Glutamatergic neuron (in vitro differentiated cells): ENCODE results near the gene NFXL1. TPM values are rescaled to one million over a fixed set of nuclear protein-coding genes. Genes with fewer than 3 reads are reported as not detected.
A peak's percentile ranks its signal among the peaks of the same experiment; 100 is the strongest.

Experiments
- DNase-seq: peaks from one replicate; pipeline ENCODE4 v3.0.0; 2022
- H3K27ac Mint-ChIP-seq: one replicate; pipeline ENCODE4 v1.8.0; 2020; ENCODE audit warnings: mild to moderate bottlenecking, mixed read lengths, inconsistent platforms; ENCODE audit not compliant: unreplicated experiment
- H3K27me3 Mint-ChIP-seq: one replicate; pipeline ENCODE4 v1.8.0; 2020; ENCODE audit warnings: mild to moderate bottlenecking, moderate library complexity, mixed read lengths, inconsistent platforms; ENCODE audit not compliant: unreplicated experiment
- H3K36me3 Mint-ChIP-seq: one replicate; pipeline ENCODE4 v1.8.0; 2020; ENCODE audit warnings: mild to moderate bottlenecking, mixed read lengths, inconsistent platforms; ENCODE audit not compliant: unreplicated experiment
- H3K4me1 Mint-ChIP-seq: one replicate; pipeline ENCODE4 v1.8.0; 2020; ENCODE audit warnings: mild to moderate bottlenecking, low read depth, mixed read lengths, inconsistent platforms; ENCODE audit not compliant: unreplicated experiment
- H3K4me3 Mint-ChIP-seq: one replicate; pipeline ENCODE4 v1.8.0; 2020; ENCODE audit warnings: mild to moderate bottlenecking, mixed read lengths, inconsistent platforms; ENCODE audit not compliant: unreplicated experiment
- H3K9me3 Mint-ChIP-seq: one replicate; pipeline ENCODE4 v1.8.0; 2020; ENCODE audit warnings: mild to moderate bottlenecking, moderate library complexity, mixed read lengths, inconsistent platforms; ENCODE audit not compliant: unreplicated experiment
- total RNA-seq: library from RNA; stranded (reverse); fragmentation: NEBNext Ultra II Directional; extraction: Animal tissue kit (Norgen Biotek cat#: 25700); gene quantifications from one replicate; pipeline ENCODE4 v1.2.1, GENCODE V29; 2021; ENCODE audit not compliant: unreplicated experiment
- TF ChIP-seq, protein P1 (sequence below): fragments of 200-600 bp; sonication (generic); IDR thresholded peaks from one replicate; pipeline ENCODE4 v1.5.0; 2021; ENCODE audit not compliant: partially characterized antibody, unreplicated experiment

NFXL1 gene
- total RNA-seq, 1 donor from 2014 or later = 20.2 TPM

DNA sequence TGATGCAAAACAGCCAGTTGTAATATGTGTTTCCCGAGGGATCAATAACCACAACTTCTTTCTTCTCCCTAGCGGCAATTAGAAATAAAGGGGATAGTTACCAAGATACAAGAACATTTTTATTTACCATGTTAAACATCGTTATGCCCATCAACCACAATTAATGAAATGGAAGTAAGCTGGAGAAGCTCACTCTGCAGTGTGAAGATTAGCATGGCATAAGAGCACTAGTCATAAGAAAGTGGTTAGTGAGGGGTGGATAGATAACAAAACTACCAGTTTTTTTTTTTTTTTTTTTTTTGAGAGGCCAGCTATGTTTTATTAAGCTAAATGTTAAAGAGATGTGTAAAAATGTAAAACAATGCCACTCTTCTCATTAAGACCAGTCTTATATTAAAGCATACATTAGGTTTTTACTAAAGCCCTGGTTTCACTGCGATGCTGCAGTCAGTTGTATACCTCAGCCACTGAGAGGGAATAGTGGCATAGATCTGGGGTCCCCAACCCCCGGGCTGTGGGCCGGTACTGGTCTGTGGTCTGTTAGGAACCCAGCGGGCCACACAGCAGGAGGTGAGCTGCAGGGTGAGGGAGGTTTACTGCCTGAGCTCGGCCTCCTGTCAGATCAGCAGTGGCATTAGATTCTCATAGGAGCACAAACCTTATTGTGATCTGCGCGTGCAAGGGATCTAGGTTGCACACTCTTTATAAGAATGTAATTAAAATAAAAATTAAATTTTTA lies 27.9 kb upstream of the NFXL1 start:
- no peaks in the 10 kb centered on the region for H3K36me3 Mint-ChIP-seq
- H3K9me3 Mint-ChIP-seq = no peaks in the 10 kb centered on the region
- H3K27me3 Mint-ChIP-seq = no peaks in the 10 kb centered on the region
- no peaks in the 10 kb centered on the region for H3K4me1 Mint-ChIP-seq
- H3K4me3 Mint-ChIP-seq = no peak overlapping the region
- TF ChIP-seq, protein P1, sequence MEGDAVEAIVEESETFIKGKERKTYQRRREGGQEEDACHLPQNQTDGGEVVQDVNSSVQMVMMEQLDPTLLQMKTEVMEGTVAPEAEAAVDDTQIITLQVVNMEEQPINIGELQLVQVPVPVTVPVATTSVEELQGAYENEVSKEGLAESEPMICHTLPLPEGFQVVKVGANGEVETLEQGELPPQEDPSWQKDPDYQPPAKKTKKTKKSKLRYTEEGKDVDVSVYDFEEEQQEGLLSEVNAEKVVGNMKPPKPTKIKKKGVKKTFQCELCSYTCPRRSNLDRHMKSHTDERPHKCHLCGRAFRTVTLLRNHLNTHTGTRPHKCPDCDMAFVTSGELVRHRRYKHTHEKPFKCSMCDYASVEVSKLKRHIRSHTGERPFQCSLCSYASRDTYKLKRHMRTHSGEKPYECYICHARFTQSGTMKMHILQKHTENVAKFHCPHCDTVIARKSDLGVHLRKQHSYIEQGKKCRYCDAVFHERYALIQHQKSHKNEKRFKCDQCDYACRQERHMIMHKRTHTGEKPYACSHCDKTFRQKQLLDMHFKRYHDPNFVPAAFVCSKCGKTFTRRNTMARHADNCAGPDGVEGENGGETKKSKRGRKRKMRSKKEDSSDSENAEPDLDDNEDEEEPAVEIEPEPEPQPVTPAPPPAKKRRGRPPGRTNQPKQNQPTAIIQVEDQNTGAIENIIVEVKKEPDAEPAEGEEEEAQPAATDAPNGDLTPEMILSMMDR = no peak
- DNase-seq = no peak
- no peak overlapping the region for H3K27ac Mint-ChIP-seq

DNA sequence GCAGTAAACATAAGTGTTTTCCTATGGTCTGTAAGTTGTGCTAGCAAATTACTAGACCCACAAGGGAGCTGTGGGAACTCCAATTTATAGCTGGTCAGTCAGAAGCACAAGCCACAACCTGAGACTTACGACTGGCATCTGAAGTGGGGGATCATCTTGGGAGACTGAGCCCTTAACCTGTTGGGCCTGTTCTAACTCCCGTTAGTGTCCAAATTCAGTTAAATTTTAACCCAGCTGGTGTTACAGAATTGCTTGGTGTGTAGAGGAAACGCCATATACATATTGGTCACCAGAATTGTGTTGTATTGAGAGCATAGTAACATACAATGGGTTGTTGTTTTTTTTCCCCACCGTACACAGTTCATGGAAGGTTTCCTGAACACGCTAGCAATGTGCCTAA lies 25.1 kb upstream of the NFXL1 start:
- DNase-seq = no peak
- no peak overlapping the region for H3K27ac Mint-ChIP-seq
- H3K9me3 Mint-ChIP-seq = no peaks in the 10 kb centered on the region
- H3K36me3 Mint-ChIP-seq = no peaks in the 10 kb centered on the region
- H3K4me1 Mint-ChIP-seq = no peaks in the 10 kb centered on the region
- H3K27me3 Mint-ChIP-seq = no peaks in the 10 kb centered on the region
- TF ChIP-seq, protein P1 = no peak
- no peak overlapping the region for H3K4me3 Mint-ChIP-seq

DNA sequence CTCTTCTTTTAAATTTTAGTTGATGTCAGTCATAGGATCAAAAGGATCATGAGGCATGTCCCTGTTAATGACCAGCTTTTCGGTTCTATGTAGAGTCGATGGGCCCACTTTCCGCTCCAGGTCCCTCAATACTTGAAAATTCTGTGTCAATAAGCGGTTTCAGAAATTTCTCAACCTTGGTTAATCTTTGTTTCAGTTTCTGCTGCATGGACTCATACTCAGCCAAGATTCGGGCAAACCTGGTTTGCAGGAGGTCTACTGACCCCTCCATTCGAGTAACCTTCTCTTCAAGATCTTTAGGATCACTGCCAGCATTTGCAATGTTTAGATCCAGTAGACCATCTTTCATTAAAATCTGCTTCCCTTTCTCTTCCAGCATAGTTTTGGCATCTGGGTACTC lies 22.0 kb upstream of the NFXL1 start:
- no peaks in the 10 kb centered on the region for H3K27me3 Mint-ChIP-seq
- no peak overlapping the region for H3K27ac Mint-ChIP-seq
- no peaks in the 10 kb centered on the region for H3K36me3 Mint-ChIP-seq
- DNase-seq = no peak
- no peaks in the 10 kb centered on the region for H3K4me1 Mint-ChIP-seq
- H3K4me3 Mint-ChIP-seq = no peak overlapping the region
- no peaks in the 10 kb centered on the region for H3K9me3 Mint-ChIP-seq
- TF ChIP-seq, protein P1 = no peak

DNA sequence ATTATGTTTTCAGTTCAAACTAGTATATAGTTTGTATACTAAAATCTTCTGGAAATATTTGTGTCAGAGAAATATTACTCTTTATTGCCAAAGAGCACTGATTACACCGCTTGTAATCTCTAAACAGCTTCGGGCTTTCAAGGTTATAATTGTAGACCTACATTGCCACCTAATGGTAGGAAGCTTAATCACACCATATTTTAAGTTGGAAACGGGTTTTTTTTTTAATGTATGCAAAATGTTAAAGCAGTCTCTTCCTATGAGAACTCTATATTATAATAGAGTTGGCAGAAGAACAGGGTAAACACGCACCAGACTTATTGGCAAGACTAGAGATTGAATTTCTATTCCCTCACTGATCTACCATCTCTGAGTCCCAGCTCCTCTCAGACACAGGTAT lies 19.5 kb upstream of the NFXL1 start:
- H3K36me3 Mint-ChIP-seq = no peaks in the 10 kb centered on the region
- H3K4me3 Mint-ChIP-seq = no peak overlapping the region
- DNase-seq = no peak
- H3K27ac Mint-ChIP-seq = no peak overlapping the region
- TF ChIP-seq, protein P1 = peak; percentile 70
- no peaks in the 10 kb centered on the region for H3K4me1 Mint-ChIP-seq
- no peaks in the 10 kb centered on the region for H3K27me3 Mint-ChIP-seq
- H3K9me3 Mint-ChIP-seq = no peaks in the 10 kb centered on the region

DNA sequence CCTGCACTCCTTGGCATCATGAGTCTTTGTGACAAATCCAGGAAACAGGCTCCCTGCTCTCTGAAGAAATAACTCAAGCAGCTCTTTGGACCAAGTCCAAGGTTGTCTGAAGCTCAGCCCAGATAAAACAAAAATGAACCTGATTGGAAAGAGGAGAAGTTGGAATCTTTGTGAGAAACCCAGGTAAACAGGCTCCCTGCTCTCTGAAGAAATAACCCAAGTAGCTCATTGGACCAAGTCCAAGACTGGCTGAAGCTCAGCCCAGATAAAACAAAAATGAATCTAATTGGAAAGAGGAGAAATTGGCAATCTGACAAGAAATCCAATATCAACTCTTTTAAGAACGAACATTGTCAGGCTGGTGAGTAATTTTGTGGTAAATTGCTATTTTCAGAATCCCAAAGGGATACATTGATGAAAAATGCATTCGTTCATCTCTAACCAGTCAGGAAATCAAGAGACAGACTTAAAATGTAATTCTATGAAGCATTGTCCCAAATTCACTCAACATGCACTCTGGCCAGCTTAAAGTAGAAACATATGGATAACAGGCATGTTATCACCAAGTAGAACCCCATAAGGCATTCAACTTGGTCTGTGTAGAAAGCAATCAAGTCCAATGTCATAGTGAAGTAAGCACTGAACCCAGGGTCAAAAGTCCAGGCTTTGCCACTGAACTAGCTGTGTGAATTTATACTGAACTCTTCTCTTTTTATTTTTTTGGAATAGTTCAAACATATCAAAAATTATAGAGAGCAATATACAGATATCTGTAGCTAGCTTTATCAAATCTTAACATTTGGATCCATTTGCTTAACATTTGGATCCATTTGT lies 16.8 kb upstream of the NFXL1 start:
- Mint-ChIP-seq H3K9me3 (no peaks in the 10 kb centered on the region), H3K4me1 (peaks cover 2% of the 10 kb centered on the region), H3K36me3 (no peaks in the 10 kb centered on the region), H3K27ac (no peak overlapping the region), H3K4me3 (no peak overlapping the region), H3K27me3 (no peaks in the 10 kb centered on the region)
- no peak for DNase-seq
- TF ChIP-seq, protein P1 = no peak
